HG02588 (cell line): Measurements from ENCODE around the gene OGFOD2.

Experiments
- ATAC-seq: cut with Tn5 transposase; IDR thresholded peaks from one replicate; pipeline ENCODE4 v1.9.1; 2021; ENCODE audit warnings: mild to moderate bottlenecking, moderate library complexity; ENCODE audit not compliant: unreplicated experiment

Gene OGFOD2

DNA sequence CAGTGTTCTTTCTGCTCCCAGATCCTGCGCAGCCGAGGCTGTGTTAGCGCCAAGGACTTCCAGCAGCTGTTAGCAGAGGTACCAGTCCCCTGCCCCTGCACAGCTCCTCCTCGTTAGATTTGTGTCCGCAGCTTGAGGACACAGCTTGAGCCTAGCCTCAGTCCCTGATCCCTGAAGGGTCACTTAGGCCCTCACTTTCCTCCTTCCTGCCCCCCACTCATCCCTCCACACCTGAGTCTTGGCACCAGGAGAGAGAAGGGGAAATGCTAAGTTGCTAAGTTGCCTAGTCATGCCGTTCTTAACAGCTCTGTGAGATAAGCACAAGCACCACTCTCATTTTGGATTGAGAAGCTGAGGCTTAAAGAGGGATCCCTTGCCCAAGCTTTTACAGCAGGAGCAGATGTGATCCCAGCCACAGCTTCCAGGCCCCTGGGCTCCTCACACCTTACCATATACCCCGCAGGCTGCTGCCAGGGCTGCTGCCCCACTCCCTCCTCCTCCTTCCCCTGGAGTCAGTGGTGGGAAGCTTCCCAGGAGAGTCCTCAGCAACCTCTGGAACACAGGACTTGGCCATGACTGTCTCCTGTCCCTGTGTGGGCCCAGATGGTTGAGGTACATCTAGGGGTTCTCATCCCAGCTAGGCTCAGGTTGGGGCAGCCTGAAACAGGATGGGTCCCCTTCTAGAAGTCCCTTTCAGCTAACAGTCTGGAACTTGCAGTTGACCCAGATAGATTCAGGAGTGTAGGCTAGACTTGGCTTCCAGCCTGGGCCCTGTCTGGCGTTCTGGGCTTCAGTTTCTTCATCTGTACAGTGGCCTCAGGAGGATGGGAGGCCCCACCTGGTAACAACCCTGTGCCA is 975 bp downstream of the OGFOD2 start:
- no peak for ATAC-seq

DNA sequence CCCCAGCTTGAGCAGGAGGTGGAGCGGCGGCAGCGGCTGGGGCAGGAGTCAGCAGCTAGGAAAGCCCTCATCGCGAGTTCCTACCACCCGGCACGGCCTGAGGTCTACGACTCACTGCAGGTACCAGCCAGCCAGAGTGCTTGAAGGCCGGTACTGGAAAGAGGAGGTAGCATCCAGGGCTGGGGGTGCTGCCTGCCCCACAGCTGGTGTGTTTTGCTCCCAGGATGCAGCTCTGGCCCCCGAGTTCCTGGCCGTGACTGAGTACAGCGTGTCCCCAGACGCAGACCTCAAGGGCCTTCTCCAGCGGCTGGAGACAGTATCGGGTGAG is 1.6 kb downstream of the OGFOD2 start:
- no peak for ATAC-seq

- no peak for ATAC-seq
Observed at GRCh38 chr12:122977153-122977552, 2.1 kb downstream of the OGFOD2 start.

DNA sequence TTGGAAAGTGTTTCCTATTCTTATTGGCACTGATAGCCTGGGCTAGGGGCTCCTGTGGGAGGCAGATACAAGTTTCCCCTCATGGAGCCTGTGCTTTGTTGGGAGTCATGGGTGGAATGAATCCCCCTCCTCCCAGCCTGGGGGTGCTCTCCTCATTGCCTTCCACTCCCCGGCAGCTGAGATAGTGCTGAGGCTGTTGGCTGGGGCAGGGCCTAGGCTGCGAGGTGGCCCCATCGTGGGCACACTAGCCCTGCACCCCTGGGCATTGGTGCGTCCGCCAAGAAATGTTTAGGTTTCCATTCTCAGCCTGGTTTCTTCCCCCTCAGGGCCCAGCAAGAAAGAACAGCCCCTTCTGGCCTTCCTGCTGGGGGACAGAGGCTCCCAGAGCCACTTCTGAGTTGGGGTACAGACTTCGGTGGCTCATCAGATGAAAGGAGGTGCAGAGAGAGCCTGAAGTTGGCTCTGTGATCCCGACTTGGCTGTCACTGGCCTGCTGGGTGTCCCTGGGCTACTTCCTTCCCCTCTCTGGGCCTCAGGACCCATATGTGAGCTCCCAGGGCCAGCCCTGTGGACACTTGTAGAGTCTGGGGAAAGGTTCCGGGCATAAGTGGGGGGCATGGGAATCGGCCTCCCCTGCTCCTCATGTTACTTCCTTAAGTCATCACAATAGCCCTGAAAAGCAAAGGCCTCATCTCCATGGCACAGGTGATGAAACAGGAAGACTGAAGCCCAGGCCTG is 2.8 kb downstream of the OGFOD2 start:
- no peak for ATAC-seq

GRCh38 chr12:122978507-122978955 is 3.5 kb downstream of the OGFOD2 start:
- ATAC-seq, result no peak

GRCh38 chr12:122979001-122979907 is 4.2 kb downstream of the OGFOD2 start:
- no peak for ATAC-seq

DNA sequence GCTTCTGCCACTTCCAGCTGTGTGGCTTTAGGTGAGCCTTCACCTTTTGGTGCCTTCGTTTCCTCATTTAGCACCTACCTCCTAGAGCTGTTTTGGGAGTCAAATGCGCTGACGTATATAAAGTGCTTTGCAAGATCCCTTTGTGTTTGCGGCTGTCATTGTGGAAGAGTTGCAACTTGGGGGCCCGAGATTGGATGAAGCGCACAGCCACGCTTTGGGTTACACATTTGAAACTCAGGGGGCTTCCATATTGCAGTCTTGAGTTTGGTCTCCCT is 4.8 kb downstream of the OGFOD2 start:
- ATAC-seq, result no peak

DNA sequence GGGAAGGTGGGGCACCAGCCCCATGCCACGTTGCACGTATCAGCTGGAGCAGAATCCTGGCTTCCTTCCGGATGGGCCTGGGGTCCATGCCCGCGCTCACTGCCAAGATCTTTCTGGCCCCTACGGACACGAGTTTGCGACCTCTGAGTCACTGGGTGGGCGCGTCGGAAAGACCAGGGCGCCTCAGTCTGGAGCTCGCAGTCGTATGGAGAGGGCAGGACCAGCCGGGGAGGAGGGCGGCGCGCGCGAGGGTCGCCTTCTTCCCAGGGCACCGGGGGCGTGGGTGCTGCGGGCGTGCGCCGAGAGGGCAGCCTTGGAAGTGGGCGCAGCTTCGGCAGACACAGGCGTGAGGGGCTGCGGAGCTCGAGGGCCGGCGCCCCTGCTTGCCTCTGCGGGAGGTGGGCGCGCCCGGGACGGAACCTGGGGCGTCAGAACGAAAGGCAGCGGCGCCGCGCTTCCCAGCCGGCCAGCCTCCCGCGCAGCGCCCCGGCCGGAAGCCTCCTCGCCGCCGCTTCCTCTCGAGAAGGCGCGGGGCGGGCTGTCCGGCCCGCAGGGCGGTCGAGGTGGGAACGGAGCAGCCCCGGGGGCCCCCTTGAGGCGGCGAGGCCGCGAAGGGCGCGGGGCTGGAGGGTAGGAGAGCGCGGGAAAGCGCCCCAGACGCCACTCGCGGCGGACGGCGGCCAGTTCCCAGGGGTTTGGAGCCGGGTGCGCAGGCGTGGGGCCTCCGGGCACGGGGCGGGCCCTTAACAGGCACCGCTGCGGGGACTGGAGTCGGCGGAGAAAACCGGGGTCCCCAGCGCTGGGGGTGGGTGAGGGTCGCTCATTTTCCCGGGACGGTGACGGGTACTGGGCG is 5.4 kb downstream of the OGFOD2 start, which contains the start of gene ARL6IP4:
ARL6IP4 (plus strand) TSS at position 499 of the 853 bp plus-strand sequence. CDS start 459 bp downstream, outside the sequence.
- ATAC-seq, result peak; percentile 52

- peak; percentile 5 for ATAC-seq
Observed at GRCh38 chr12:122981036-122981471, 6.0 kb downstream of the OGFOD2 start.

- ATAC-seq, result no peak
Observed at GRCh38 chr12:122981587-122982476, 6.8 kb downstream of the OGFOD2 start.

DNA sequence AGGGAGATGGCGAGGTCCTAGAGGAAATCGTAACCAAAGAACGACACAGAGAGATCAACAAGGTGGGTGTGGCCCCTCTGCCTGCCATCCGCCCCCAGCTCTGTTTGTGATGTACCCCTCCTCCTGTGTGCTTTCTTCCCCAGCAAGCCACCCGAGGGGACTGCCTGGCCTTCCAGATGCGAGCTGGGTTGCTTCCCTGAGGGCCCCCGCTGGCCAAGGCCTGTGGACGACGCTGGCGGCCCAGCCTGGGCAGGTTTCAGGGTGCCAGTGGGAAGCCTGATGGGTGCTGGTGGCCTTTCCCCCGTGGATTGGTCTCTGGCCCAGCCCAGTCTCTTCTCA is 7.4 kb downstream of the OGFOD2 start:
- no peak for ATAC-seq

DNA sequence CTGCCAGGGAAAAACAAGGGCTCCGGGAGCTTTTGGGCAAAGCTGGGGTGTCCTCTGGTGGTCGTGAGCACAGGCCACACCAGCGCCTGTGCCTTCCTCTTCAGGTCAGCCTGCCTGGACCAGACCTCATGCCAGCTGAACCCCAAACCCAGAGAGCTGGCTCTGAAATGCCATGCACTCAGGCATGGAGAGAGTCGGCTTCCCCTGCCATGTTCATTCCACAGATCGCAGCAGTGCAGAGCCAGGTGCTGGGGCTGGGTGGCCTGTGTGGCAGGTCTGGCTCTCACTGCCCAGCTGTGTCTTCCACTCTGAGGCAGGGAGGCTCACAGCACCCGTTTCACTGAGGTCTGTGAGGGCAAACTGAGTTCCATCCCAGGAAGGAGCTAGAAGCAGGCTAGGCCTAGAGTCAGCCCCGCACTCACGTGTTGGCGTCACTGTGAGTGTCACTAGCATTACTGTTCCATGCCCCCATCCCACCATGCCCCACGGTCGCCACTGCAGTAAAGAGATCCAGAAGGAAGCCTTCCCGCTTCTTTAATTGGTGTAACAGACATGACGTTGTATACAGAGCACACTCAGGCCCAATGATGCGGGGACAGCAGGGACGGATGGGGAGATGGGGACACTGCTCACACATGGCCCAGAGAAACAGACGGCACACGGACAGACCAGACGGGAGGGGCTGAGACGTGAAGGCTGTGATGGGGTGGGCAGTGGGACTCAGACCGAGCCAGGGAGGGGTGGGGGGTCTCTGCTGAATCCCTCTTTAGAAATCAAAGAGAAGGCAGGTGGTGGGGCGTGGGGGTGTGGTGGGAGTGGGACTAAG is 8.1 kb downstream of the OGFOD2 start:
- no peak for ATAC-seq

DNA sequence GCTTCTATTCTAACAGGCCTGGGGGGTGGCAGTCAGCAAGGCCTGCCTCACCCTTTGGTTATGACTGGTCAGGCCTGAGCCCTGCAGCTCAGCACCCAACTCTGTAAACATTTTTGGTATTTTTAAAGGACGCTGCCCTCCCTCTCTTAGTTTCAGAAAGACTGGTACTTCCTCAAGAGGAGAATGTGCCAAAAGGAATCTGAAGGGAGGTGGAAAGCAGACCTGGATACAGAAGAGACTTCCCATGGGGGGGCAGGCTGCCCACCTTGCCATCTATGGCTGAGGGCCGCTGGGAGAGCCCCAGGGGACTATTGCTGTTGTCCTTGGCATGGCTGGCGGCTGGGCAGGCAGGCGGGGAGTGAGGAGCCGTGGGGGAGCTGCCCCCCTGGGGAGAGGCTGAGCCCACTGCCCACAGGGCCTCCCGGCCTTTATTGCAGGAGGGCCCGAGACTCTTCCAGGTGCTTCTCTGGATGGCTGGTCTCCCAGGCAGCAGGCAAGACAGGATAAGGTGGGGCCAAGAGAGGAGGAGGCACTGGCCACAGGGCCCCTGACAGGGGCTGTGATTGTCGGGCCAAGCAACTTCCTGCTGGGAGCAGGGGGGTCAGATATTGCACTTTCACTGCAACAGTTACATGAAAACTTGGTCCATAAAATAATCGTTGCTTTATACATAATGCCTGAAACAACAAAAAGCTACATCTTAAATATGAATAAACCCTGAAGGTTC is 8.9 kb downstream of the OGFOD2 start:
- ATAC-seq, result no peak

- ATAC-seq, result no peak
Observed at GRCh38 chr12:122984612-122985337, 9.7 kb downstream of the OGFOD2 start.

DNA sequence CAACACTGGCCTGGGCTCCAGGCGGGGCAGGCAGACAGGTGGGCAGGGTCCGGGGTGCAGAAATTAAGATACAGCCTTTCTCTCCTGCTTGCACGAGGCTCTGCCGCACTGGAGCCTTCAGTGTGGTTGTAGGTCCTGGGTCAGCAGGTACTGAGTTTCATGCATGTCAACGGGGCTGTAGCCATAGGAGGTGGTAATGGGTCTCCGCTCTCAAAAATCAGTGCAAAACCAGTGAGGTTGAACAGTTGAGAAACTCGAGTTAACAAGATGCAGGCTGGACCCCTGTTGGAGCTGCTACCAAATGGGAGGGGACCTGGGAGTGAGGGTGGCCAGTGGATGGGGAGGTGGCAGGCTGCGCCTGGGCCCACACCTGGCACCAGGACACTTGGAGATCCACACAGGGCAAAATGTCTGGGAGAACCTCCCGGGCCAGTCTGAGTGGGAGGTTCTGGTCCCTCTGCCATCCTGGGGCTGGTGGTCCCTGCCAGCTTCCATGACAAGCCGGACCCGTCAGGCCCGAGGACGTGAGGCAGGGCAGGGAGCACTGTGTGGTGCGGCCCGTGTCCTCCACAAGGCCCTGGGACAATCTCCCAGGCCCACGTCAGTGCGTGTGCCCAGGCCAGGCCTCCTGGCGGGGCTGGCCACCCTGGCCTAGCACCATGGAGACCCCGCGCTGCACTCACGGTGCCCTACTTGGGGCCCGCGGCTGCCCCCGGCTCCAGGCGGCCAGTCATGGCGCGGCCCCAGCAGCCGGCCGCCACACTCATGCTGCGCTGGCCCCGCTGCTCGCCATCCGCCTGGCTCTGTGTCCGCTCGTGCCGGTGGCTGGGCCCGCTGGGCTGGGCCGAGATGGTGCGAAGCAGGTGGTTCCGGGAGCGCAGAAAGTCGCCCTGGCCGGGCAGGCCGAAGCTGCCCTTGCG is 10.6 kb downstream of the OGFOD2 start:
- ATAC-seq, result no peak

- no peak for ATAC-seq
Observed at GRCh38 chr12:122986258-122986871, 11.3 kb downstream of the OGFOD2 start.
